HG02970 (cell line): ENCODE results near the gene AP3S1.
A peak's percentile ranks its signal among the peaks of the same experiment; 100 is the strongest.
"Not testable (repeated sequence)": the region's sequence is repeated elsewhere in the genome, so short reads cannot be mapped to it uniquely, and the experiment has no call there.

ENCODE experiments used
- ATAC-seq: cut with Tn5 transposase; IDR thresholded peaks from one replicate; pipeline ENCODE4 v1.9.1; 2021; ENCODE audit warnings: mild to moderate bottlenecking, moderate library complexity, moderate number of reproducible peaks; ENCODE audit not compliant: unreplicated experiment, low FRiP score

Gene AP3S1

GRCh38 chr5:115841382-115842088 is at the start of gene AP3S1, which contains the start of gene ATG12:
Gene AP3S1 (plus strand): TSS chr5:115841935. CDS start chr5:115842038, 103 bp downstream.
Gene ATG12 (minus strand): TSS chr5:115841565. CDS start chr5:115841552, 13 bp downstream.
- peak; percentile 81 for ATAC-seq

DNA sequence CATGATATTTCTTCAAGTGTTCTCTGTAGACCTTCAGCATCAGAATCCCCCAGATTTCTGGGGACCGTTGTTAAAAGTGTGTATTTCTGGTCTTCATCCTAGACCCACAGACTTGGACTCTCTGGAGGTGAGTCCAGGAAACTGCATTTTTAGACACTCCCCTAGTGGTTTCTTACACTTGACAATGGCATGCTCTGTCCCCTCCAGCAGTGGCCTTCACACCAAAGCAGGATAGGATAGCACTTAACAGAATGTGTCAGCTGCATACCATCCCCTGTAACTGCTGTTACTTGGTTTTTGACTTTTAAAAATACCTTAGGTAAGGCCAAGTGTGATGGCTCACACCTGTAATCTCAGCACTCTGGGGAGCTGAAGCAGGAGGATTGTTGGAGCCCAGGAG is 46.0 kb upstream of the AP3S1 start:
- ATAC-seq: no peak

DNA sequence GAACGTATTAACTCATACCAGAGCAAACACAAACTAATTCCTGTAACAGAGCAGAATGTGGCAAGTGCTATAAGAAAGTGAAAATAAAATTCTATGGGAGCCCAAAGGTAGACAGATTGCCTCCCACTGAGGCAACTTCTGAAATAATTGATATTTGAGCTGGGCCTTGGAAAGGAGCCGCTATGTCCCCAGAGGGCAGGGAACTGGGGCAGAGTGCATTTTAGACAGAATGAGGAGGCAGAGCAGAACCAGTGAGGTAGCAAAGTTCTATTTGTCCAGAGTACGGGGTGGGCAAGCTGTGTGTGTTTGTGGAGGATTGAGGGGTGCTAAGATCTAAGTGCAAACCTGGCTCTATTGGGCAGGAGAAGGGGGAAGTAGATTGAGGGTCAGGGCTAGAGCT is 45.1 kb upstream of the AP3S1 start:
- no peak for ATAC-seq

DNA sequence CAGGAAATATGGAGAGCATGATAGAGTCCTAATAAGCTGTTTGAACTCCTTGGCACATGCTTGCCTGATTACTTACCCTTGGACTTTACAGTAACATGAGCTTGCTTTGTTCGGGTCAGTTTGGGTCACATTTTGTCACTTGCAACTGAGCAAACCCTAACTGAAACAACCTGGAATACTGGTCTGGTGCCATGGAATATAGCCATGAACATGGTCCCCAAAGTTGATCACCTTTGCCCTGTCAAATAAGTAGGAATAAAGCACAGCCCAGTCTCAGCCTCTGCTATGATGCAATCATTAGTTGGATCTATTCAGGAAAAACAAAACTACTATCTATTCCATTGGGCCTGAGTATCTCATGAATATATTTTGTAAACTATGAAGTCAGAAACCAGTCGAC is 43.5 kb upstream of the AP3S1 start:
- no peak for ATAC-seq

GRCh38 chr5:115800108-115800507 is 41.6 kb upstream of the AP3S1 start:
- ATAC-seq: no peak

- no peak for ATAC-seq
Measured at GRCh38 chr5:115801152-115801551, 40.6 kb upstream of the AP3S1 start.

DNA sequence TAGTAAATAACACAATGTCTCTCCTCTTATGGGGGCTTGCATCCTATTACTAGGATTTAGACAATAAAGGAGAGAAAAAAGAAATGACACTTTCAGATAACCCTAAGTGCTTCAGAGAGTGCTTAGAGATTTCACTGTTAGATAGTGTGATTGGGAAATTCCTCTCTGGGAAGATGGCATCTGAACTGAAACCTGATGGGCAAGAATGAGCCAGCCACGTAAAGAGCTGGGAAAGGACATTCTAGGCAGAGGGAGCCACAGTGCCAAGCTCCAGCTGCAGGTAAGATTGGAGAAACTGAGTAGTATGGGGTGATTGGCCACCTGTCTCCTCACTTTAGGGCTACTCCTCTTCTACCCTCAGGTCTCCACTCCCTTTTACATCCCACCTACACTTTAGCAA is 39.8 kb upstream of the AP3S1 start:
- ATAC-seq: no peak

GRCh38 chr5:115806986-115807653 is 34.6 kb upstream of the AP3S1 start:
- ATAC-seq: no peak

- no peak for ATAC-seq
Measured at GRCh38 chr5:115807654-115808052, 34.1 kb upstream of the AP3S1 start.

DNA sequence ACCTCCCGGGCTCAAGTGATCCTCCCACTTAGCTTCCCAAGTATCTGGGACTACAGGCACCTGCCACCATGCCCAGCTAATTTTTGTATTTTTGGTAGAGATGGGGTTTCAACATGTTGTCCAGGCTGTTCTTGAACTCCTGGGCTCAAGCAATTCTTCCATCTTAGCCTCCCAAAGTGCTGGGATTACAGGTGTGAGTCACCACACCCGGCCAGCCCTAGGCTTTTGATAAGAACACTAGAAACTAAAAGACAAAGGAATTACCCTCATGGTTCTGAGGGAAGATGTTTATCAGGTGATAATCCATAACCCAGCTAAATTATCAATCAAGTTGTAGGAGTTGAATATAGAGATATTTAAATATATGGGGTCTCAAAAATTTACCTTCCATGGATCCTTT is 33.7 kb upstream of the AP3S1 start:
- ATAC-seq: not testable (repeated sequence)

- no peak for ATAC-seq
Measured at GRCh38 chr5:115809946-115810345, 31.8 kb upstream of the AP3S1 start.

DNA sequence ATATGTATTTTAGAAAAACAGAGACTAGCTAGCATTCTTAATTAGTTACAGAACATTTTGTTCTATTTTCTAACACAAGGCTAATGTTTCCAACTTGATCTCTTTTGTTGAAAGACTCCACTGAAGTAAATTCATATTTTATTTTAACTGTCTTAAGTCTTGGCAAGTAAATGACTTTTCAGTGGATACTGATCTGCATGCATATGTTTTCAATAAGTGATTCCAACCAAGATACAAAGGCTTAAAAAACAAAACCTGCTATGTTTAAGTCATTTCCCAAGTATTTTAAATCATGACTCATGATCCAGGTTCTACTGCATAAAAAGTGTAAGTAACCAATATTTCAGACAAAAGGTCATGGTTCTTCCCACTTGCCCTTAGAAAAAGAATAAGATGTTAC is 31.0 kb upstream of the AP3S1 start:
- ATAC-seq: no peak

GRCh38 chr5:115811406-115811805 is 30.3 kb upstream of the AP3S1 start:
- ATAC-seq: no peak

DNA sequence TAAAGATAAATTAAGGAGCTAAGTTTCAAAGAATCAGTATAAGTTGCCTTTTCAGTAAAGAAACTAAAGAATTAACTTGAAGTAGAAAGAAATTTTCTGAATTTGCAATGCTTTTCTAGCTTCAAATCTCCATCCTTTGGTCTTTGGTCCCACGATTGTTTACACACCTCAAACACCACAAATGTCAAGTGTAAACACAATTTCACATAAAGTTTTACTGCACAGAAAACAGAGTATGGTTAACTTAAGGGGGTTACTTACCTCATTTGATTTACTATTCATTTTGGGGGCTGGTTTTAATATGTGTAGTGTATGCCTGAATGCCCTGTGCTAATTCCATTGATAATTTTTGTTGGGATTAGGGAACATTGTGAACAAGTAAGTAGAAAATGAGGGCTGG is 29.4 kb upstream of the AP3S1 start:
- ATAC-seq: no peak

DNA sequence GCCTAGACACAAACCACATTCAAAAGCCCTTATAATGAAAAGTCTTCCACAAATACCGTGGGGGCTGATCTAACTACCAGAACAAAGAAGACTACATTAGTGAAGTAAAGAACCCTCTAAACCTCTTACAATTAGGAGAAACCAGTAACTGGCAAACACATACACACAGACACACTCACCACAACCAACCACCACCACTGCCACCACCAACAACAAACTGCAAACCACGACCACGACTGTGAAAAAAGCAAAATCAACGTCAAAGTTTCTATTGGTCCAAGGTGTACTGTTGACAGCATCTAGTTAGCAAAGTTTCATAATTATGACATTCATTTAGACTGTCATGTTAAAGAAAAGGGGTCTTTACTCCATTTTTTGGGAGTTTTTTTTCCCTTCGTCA is 28.0 kb upstream of the AP3S1 start:
- ATAC-seq: no peak

- ATAC-seq: no peak
Measured at GRCh38 chr5:115815006-115815692, 26.6 kb upstream of the AP3S1 start.

- ATAC-seq: no peak
Measured at GRCh38 chr5:115815693-115816225, 26.0 kb upstream of the AP3S1 start.

- no peak for ATAC-seq
Measured at GRCh38 chr5:115816226-115817081, 25.3 kb upstream of the AP3S1 start, which contains the start of gene CDO1. Gene CDO1 (minus strand): TSS chr5:115816659. CDS start chr5:115816397, 262 bp downstream.

DNA sequence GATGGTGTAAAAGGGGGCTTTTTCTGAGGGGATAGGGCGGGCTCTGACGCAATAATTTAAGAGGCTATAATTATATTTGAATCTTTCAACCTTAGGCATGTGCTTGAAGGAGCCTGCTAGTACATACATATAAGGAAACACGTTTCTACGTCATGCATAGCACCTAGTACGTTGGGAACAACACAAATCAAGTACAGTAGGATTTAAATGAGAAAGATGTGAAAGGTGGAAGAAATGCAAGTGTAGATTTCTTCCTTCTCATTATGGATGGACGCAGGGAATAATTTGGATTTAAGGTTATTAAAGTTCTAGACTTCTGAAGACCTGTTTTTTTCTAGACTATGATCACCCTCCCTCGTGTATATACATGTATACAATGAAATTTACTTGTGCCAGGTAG is 24.3 kb upstream of the AP3S1 start:
- no peak for ATAC-seq

GRCh38 chr5:115818821-115819220 is 22.9 kb upstream of the AP3S1 start:
- no peak for ATAC-seq
